H7 (cell line): ENCODE data around the gene KIAA0930. TPM values are rescaled to one million over a fixed set of nuclear protein-coding genes. Genes with fewer than 3 reads are reported as not detected.
"Not testable (repeated sequence)": the region's sequence is repeated elsewhere in the genome, so short reads cannot be mapped to it uniquely, and the experiment has no call there.

Experiments
- DNase-seq: peaks from one replicate; pipeline ENCODE4 v3.0.0; 2012
- H3K27me3 ChIP-seq: 2 replicates; pipeline ENCODE4 v1.6.0; 2011; ENCODE audit warnings: mild to moderate bottlenecking, low read length; ENCODE audit not compliant: control insufficient read depth, insufficient read depth
- H3K36me3 ChIP-seq: replicated peaks from 2 replicates; pipeline ENCODE4 v1.5.1; 2011; ENCODE audit warnings: low read length; ENCODE audit not compliant: control insufficient read depth, insufficient read depth
- H3K4me3 ChIP-seq: 2 replicates; pipeline ENCODE4 v1.5.1; 2011; ENCODE audit warnings: low read depth, mild to moderate bottlenecking, control low read depth, low read length, moderate library complexity; ENCODE audit not compliant: insufficient read depth
- total RNA-seq: library from RNA; depleted of rRNA; stranded (reverse); fragments of >200 nt; shearing (Covaris generic); gene quantifications from 2 replicates; pipeline ENCODE4 v1.2.3, GENCODE V29; 2014; rRNA removed

KIAA0930 gene
- 37.5 and 43.9 TPM in 2 replicates for total RNA-seq

GRCh38 chr22:45240810-45241631, at the start of gene KIAA0930:
TSS of gene KIAA0930 (minus strand) at chr22:45240894. CDS start at chr22:45240703, 191 bp downstream.
- peak; percentile 100 for DNase-seq
- peaks cover 4% of the 10 kb centered on the region for H3K36me3 ChIP-seq

GRCh38 chr22:45286854-45287551, 46.3 kb upstream of the KIAA0930 start:
- DNase-seq, result no peak
- peaks cover 17% of the 10 kb centered on the region for H3K27me3 ChIP-seq
- no peaks in the 10 kb centered on the region for H3K36me3 ChIP-seq
- H3K4me3 ChIP-seq, result no peak overlapping the region

More at GRCh38 chr22:45240810-45241631, at the start of gene KIAA0930:
- Histone ChIP-seq H3K27me3 (peaks cover 12% of the 10 kb centered on the region; the same call in 1 of the 2 replicates), H3K4me3 (peak within 1 kb of the TSS; percentile 76)

DNA sequence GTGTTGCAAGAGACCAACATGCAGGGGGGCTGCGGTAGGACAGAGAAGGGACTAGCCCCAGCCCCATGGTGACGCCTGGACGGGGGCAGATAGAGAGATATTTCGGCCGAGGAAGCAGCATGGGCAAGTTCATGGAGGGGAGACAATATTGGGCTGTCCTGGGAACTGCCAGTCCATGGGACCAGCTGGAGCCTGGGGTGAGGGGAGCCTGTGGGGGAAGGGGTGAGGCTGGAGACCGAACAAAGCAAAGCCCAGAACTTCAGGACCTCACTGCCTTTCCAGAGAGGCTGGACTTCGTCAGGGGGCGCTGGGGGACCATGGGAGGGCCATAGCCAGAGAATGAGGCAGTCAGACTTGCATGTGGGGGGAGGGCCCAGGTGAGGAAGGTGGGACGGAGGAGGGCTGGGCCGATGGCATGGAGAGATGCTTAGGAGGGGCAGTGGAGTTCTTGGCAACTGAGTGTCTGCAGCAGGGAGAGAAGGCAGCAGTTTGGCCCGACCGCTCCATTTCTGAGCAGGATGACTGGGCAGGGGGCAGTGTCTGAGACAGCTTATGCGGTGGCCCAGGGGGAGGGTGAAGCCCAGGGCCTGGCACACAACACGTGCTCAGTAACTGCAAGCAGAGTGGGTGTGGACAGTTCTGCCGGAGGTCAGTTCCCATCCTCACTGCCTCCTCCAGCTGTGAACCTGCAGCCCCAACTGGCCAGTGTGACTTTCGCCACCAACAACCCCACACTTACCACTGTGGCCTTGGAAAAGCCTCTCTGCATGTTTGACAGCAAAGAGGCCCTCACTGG, 44.8 kb upstream of the KIAA0930 start:
- Histone ChIP-seq H3K4me3 (peak overlapping the region; percentile 49), H3K36me3 (no peaks in the 10 kb centered on the region), H3K27me3 (peaks cover 17% of the 10 kb centered on the region)
- peak; percentile 83 for DNase-seq

DNA sequence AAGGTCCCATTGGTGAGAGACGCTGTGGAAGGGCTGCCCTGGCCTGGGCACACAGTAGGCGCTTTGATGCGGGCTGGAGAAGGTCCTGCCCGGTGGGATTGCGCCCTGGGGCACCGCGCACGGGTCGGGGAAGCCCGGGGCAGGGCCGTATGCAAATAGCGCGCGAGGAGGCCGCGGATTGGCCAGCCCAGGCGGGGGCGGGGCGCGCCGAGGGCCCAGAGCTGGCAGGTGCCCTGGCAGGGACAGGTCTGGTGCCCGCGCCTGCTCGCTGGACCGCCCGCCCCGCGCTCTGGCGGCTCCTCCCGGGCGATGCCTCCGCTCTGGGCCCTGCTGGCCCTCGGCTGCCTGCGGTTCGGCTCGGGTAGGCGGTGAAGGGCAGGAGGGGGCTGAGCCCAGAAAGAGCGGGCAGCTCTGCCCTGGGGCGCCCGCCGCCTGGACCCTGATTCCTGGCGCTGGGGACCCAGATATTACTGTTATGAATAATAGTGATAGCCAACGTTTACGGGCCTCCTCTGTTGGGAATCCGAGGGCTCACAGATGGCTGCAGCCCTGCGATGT, 44.1 kb upstream of the KIAA0930 start, which contains the start of gene UPK3A:
UPK3A (plus strand) TSS at position 245 of the 558 bp plus-strand sequence; CDS start at position 310, 65 bp downstream.
- peaks cover 17% of the 10 kb centered on the region for H3K27me3 ChIP-seq
- no peaks in the 10 kb centered on the region for H3K36me3 ChIP-seq
- peak; percentile 98 for DNase-seq
- peak within 1 kb of the TSS; percentile 49 for H3K4me3 ChIP-seq

DNA sequence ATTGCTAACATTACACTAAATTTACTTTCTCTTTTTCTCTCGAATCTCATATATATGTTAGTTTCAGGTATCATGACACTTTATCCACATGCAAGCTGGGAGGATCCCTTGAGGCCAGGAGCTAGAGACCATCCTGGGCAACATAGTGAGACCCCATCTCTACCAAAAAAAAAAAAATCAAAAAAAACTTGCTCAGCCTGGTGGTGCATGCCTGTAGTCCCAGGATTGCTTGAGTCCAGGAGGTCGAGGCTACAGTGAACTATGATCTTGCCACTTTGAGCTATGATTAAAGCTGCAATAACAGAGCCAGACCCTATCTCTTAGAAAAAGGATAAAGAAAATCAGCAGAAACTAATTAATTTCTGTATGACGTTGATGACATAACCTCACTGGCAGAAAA, 40.3 kb upstream of the KIAA0930 start:
- no peak overlapping the region for H3K4me3 ChIP-seq
- no peaks in the 10 kb centered on the region for H3K36me3 ChIP-seq
- peaks cover 16% of the 10 kb centered on the region for H3K27me3 ChIP-seq
- no peak for DNase-seq

DNA sequence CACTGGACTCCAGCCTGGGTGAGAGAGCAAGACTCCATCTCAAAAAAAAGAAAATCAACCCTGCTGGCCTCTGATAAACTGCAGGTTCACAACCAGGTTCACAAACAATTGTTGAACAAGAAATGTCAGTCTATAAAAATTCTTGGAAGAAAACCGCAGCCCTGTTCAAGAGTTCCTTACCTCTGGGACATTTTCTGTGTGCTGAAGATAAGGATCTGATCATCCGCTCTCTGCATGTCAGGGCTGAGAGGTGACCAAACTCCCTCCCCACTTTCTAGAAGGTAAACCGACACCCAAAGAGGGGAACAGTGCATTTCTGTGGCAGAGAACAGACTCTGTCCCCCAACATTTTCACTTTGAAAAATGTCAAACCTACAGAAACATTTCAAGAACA, 39.9 kb upstream of the KIAA0930 start:
- peaks cover 12% of the 10 kb centered on the region for H3K27me3 ChIP-seq
- H3K4me3 ChIP-seq, result no peak overlapping the region
- no peak for DNase-seq
- no peaks in the 10 kb centered on the region for H3K36me3 ChIP-seq

GRCh38 chr22:45278125-45278524, 37.4 kb upstream of the KIAA0930 start:
- Histone ChIP-seq H3K27me3 (no peaks in the 10 kb centered on the region; the same call in 1 of the 2 replicates), H3K4me3 (no peak overlapping the region), H3K36me3 (no peaks in the 10 kb centered on the region)
- no peak for DNase-seq

DNA sequence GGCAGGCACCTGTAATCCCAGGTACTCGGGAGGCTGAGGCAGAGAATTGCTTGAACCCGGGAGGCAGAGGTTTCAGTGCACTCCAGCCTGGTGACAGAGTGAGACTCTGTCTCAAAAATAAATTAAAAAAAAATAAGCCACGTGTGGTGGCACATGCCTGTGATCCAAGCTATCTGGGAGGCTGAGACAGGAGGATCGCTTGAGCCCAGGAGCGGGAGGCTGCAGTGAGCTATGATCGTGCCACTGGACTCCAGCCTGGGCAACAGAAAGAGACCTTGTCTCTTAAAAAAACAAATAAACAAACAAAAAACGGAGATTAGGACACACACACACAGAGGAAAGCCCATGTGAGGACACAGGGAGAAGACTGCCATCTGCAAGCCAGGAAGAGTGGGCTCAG, 37.0 kb upstream of the KIAA0930 start:
- H3K27me3 ChIP-seq, DNase-seq, H3K36me3 ChIP-seq, H3K4me3 ChIP-seq: not testable (repeated sequence)

DNA sequence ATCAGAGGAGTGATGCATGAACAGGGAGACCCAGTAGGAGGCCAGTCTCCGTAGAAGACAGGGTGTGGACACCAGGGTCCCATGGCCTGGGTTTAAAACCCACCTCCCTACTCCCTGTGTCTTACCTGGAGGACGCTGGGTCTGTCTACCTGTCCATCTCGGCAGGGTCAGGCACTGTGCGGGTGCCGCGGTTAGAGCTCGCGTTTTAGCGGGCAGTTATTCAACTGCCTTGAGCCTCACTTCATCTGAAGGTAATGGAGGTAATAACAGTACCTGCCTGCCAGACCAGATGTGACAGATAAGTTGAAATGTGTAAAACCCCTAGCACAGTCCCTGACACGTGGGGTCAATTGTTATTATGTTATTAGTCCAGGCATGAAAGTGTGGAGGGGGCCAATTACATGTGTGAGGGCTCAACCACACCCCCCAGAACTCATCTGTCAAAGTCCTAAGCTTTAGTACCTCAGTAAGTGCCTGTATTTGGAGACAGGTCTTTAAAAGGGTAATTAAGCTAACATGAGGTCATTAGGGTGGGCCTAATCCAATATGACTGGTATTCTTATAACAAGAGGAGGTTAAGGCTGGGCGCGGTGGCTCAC, 35.9 kb upstream of the KIAA0930 start:
- Histone ChIP-seq H3K4me3 (no peak overlapping the region), H3K36me3 (no peaks in the 10 kb centered on the region), H3K27me3 (no peaks in the 10 kb centered on the region)
- no peak for DNase-seq

GRCh38 chr22:45273452-45274075, 32.9 kb upstream of the KIAA0930 start:
- no peak for DNase-seq
- H3K4me3 ChIP-seq, result no peak overlapping the region
- H3K27me3 ChIP-seq, result peaks cover 9% of the 10 kb centered on the region; the same call in 1 of the 2 replicates
- H3K36me3 ChIP-seq, result no peaks in the 10 kb centered on the region

- H3K27me3 ChIP-seq, result peaks cover 9% of the 10 kb centered on the region; the same call in 1 of the 2 replicates
- H3K4me3 ChIP-seq, result no peak overlapping the region
- H3K36me3 ChIP-seq, result no peaks in the 10 kb centered on the region
- DNase-seq, result no peak
Measured at GRCh38 chr22:45272498-45272897, 31.8 kb upstream of the KIAA0930 start.

DNA sequence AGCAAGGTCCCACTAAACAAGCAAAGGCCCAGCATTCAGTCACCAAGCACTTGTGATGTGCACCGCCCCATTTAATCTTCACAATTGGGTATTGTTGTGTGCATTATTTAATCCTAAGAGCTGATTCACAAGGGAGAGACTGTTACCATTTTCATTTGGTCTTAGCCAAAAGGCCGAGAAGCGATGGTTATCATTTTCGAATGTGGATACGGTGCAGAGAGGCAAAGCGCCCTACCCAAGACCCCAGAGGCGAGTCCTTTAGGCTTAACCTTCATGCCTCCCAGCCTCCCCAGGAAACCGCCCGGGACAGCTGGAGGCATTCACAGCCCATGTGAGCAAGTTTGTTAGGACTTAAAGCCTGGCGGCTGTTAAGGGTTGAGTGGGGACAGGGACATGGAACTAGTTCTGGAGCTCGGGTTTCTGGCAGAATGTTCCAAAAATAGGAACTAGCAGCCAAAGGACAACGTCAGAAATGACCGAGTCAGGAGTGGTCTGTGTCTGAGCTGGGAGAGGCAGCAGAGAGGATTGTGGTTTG, 31.0 kb upstream of the KIAA0930 start:
- Histone ChIP-seq H3K36me3 (no peaks in the 10 kb centered on the region), H3K27me3 (peaks cover 9% of the 10 kb centered on the region; the same call in 1 of the 2 replicates), H3K4me3 (no peak overlapping the region)
- no peak for DNase-seq
